Measurements from ENCODE around the gene NPDC1. TPM values are rescaled to one million over a fixed set of nuclear protein-coding genes. Genes with fewer than 3 reads are reported as not detected.

Gene NPDC1
- polyA plus RNA-seq, 1 experiment, result 31.9 TPM

DNA sequence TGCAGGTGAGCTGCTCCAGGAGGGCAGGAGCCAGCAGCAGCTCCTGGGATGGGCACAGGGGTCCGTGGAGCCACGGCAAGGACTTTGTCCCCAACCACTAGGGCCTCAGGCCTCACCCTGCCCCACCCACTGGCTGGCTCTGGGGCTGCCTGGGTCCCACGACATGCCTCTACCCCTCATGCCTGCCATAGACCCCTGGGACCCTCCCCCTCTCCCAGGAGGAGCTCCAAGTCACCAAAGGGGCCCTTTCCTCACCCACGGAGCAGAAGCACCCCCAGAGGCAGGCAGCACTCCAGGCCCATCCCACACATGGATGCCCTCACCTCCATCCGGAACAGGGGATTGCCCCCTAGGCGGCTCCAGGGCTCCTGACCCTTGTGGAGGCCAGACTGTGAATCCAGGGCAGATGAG, 24.4 kb downstream of the NPDC1 start:
- no peaks in the 10 kb centered on the region for H3K27me3 ChIP-seq (ENCODE audit: control insufficient read depth, insufficient read depth, low read length)
- DNase-seq (ENCODE audit: low read depth), result no peak
- TF ChIP-seq, protein P1, sequence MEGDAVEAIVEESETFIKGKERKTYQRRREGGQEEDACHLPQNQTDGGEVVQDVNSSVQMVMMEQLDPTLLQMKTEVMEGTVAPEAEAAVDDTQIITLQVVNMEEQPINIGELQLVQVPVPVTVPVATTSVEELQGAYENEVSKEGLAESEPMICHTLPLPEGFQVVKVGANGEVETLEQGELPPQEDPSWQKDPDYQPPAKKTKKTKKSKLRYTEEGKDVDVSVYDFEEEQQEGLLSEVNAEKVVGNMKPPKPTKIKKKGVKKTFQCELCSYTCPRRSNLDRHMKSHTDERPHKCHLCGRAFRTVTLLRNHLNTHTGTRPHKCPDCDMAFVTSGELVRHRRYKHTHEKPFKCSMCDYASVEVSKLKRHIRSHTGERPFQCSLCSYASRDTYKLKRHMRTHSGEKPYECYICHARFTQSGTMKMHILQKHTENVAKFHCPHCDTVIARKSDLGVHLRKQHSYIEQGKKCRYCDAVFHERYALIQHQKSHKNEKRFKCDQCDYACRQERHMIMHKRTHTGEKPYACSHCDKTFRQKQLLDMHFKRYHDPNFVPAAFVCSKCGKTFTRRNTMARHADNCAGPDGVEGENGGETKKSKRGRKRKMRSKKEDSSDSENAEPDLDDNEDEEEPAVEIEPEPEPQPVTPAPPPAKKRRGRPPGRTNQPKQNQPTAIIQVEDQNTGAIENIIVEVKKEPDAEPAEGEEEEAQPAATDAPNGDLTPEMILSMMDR (IDR thresholded peaks at IDR 0.05; ENCODE audit: insufficient read depth, low read depth, low read length), result no peak
- ChIA-PET CTCF (interaction anchor here (1.4 to 10.7 kb wide), 4 partner anchors 8 to 74 kb away, joined by 4 to 50 read pairs (median 12); partner anchors contain the start of genes ABCA2 and FUT7), POLR2A (no interaction called here)
- no peak overlapping the region for H3K4me3 ChIP-seq (ENCODE audit: low read depth, low read length)
- H3K36me3 ChIP-seq (ENCODE audit: control insufficient read depth, insufficient read depth, low read length), result peaks cover 12% of the 10 kb centered on the region

DNA sequence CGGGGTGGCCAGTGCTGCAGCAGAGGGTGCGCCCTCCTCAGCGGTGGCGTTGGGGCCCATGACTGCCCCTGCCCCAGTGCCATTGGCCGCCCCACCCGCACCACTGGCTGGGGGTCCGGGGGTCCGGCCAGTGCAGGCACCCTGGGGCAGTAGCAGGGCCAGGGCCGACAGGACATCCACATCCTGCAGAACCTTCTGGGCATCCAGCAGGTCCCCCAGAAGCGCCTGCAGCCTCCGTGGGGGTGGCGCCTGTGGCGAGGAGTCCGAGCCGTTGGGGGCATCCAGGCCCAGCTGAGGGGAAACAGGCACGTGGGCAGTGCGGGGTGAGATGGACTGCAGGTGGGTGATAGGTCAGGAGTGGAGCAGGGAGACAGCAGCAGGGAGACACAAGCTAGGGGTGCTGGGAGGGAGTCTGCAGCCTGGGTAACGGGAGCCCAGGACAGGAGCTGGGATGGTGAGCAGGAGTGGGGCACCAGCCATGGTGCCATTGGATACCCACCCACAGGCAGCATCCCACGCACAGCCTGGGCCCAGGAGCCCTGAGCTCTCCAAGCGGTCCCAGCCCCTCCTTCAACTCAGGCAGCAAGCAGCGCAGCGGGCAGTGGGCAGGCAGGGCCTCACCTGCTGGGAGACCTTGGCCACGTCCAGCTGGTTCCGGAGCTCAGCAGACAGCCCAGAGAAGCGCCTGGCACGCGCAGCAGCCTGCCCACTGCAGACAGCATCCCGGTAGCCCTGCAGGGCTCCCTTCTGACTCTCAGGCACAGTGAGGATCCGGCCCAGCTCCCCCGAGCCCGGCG, 25.0 kb downstream of the NPDC1 start:
- POLR2A ChIA-PET, result no interaction called here
- TF ChIP-seq, protein P1 (IDR thresholded peaks at IDR 0.05; ENCODE audit: insufficient read depth, low read depth, low read length), result no peak
- no peak for DNase-seq (ENCODE audit: low read depth)
- H3K4me3 ChIP-seq (ENCODE audit: low read depth, low read length), result no peak overlapping the region
- no peaks in the 10 kb centered on the region for H3K27me3 ChIP-seq (ENCODE audit: control insufficient read depth, insufficient read depth, low read length)
- peaks cover 15% of the 10 kb centered on the region for H3K36me3 ChIP-seq (ENCODE audit: control insufficient read depth, insufficient read depth, low read length)
- CTCF ChIA-PET, result interaction anchor here (1.2 to 10.7 kb wide), 5 partner anchors 8 to 73 kb away, joined by 3 to 50 read pairs (median 6); partner anchors contain the start of genes ABCA2 and FUT7

DNA sequence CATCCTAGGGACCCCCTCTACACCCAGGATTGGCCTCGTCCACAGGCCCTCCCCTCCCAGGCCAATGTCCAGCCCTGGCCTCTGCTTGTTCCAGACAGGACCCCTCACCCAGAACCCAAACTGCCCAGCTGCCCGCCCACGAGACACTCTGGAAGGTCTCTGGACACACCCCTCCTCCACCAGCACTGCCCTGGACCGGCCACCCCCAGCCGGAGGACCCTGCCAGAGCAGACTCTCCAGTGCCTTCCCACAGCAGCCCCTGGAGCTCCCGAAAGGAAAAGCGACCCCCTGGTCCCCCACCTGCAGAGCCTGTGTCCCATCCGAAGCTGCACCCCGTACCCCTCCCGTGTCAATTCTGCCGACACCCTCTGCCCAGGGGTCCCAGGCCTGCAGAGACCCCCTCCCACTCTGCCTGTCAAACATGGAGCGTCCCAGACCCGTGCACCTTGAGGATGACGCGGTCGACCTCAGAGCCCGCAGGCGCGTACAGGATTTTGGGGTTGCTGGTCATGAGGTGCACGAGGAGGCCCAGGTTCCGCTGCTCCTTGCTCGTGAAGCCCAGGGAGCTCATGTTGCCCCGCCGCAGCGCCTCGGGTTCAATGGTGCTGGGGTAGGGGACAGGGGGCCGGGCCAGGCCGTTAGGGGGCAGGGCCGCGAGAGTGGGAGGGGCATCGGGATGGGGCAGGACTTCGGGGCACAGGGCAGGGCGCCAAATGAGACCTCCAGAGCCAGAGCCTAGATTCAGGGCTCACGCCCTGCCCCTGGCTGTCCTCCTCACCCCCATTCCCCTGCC, 25.9 kb downstream of the NPDC1 start:
- peaks cover 19% of the 10 kb centered on the region for H3K36me3 ChIP-seq (ENCODE audit: control insufficient read depth, insufficient read depth, low read length)
- H3K4me3 ChIP-seq (ENCODE audit: low read depth, low read length), result no peak overlapping the region
- DNase-seq (ENCODE audit: low read depth), result no peak
- no peaks in the 10 kb centered on the region for H3K27me3 ChIP-seq (ENCODE audit: control insufficient read depth, insufficient read depth, low read length)
- TF ChIP-seq, protein P1 (IDR thresholded peaks at IDR 0.05; ENCODE audit: insufficient read depth, low read depth, low read length), result no peak
- ChIA-PET POLR2A (no interaction called here), CTCF (interaction anchor here (1.2 to 10.7 kb wide), 5 partner anchors 9 to 72 kb away, joined by 3 to 50 read pairs (median 6); partner anchors contain the start of genes ABCA2 and FUT7)

DNA sequence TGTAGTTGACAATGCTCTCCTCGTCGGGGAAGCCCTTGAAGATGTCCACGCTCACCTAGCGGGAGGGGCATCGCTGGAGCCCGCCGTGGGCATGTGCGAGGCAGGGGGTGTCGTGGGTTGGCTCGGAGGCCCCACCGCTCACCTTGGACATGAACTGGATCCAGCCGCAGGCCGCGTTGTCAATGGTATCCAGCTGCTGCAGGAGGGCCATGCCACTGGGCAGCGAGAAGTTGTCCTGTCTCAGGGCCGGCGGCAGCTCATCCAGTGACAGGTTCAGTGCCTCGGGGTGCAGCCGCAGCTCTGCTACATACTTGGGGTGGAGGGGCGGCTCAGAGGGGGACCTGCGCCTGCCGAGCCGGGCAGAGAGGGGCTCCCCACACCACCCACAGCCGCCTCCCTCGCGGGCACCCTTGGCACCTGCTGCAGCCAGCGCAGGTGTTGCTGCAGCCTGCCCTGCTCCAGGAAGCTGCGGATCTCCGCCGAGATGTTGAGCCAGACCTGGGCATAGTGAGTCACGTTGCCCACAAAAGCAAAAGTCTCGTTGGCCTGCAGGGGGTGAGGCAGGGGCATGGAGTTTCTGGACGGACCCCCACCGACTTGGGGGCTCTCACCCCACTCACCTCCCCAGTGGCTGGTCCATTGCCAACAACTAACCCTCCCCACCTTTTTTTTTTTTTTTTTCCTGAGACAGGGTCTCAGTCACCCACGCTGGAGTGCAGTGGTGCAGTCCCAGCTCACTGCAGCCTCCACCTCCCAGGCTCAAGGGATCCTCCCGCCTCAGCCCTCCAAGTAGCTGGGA, 27.0 kb downstream of the NPDC1 start:
- DNase-seq (ENCODE audit: low read depth), result no peak
- TF ChIP-seq, protein P1 (IDR thresholded peaks at IDR 0.05; ENCODE audit: insufficient read depth, low read depth, low read length), result no peak
- ChIA-PET CTCF (interaction anchor here (3.8 to 10.7 kb wide), 2 partner anchors 10 to 17 kb away, joined by 18 to 50 read pairs; partner anchors contain the start of gene ABCA2), POLR2A (no interaction called here)
- Histone ChIP-seq H3K27me3 (ENCODE audit: control insufficient read depth, insufficient read depth, low read length) (no peaks in the 10 kb centered on the region), H3K4me3 (ENCODE audit: low read depth, low read length) (no peak overlapping the region), H3K36me3 (ENCODE audit: control insufficient read depth, insufficient read depth, low read length) (peaks cover 21% of the 10 kb centered on the region)
